IMR-90 (cell line): Measurements from ENCODE around the gene RNF128. TPM values are rescaled to one million over a fixed set of nuclear protein-coding genes. Genes with fewer than 3 reads are reported as not detected.
A peak's percentile ranks its signal among the peaks of the same experiment; 100 is the strongest.
"Not testable (repeated sequence)": the region's sequence is repeated elsewhere in the genome, so short reads cannot be mapped to it uniquely, and the experiment has no call there.

ENCODE experiments used
- ATAC-seq: fragments of 200-7000 bp; cut with Tn5 transposase; 2 replicates; pipeline ENCODE4 v1.9.1; 2020; ENCODE audit warnings: low read depth, mild to moderate bottlenecking, moderate library complexity
- BruUV-seq: library from RNA; stranded (reverse); fragments of 400-500 nt; replicated peaks from 2 replicates; lab custom pipeline; 2021; lab: Mats Ljungman, UMichigan
- CTCF ChIA-PET: fragments of 300-600 bp; formaldehyde crosslinking; extraction: SDS; loops from one replicate; lab custom pipeline; 2021; ENCODE audit warnings: antibody characterized with exemption; lab: Yijun Ruan, JAX
- POLR2A ChIA-PET: fragments of 300-600 bp; sonication (Branson Sonifier 250); formaldehyde crosslinking; loops from one replicate; lab custom pipeline; 2022; ENCODE audit warnings: antibody characterized with exemption; ENCODE audit not compliant: unreplicated experiment; lab: Charles Lee
- DNase-seq: peaks from one replicate; pipeline ENCODE4 v3.0.0; 2013
- H2AFZ ChIP-seq: replicated peaks from 2 replicates; pipeline ENCODE3; 2013; ENCODE audit warnings: low read length, mild to moderate bottlenecking; ENCODE audit not compliant: poor library complexity
- H2AK5ac ChIP-seq: 2 replicates; pipeline ENCODE4 v1.6.1; 2013; ENCODE audit warnings: low read depth, low read length, inconsistent platforms
- H2AK9ac ChIP-seq: replicated peaks from 2 replicates; pipeline ENCODE3; 2013; ENCODE audit warnings: mild to moderate bottlenecking, low read depth, low read length, moderate library complexity; ENCODE audit not compliant: poor library complexity
- H2BK120ac ChIP-seq: 2 replicates; pipeline ENCODE4 v1.6.1; 2013; ENCODE audit warnings: low read depth, low read length, inconsistent platforms
- H2BK15ac ChIP-seq: 3 replicates; pipeline ENCODE4 v1.6.1; 2013; ENCODE audit warnings: low read depth, low read length, inconsistent platforms
- H2BK20ac ChIP-seq: 2 replicates; pipeline ENCODE4 v1.6.1; 2013; ENCODE audit warnings: low read depth, mild to moderate bottlenecking, inconsistent platforms, low read length, moderate library complexity
- H2BK5ac ChIP-seq: 2 replicates; pipeline ENCODE4 v1.6.1; 2013; ENCODE audit warnings: mild to moderate bottlenecking, low read depth, low read length, inconsistent platforms; ENCODE audit not compliant: poor library complexity, severe bottlenecking
- H3K14ac ChIP-seq: replicated peaks from 2 replicates; pipeline ENCODE4 v1.6.1; 2013; ENCODE audit warnings: low read depth, low read length, inconsistent platforms
- H3K18ac ChIP-seq: 2 replicates; pipeline ENCODE4 v1.6.1; 2013; ENCODE audit warnings: low read depth, low read length, control low read depth
- H3K23ac ChIP-seq: 2 replicates; pipeline ENCODE4 v1.6.1; 2013; ENCODE audit warnings: low read depth, low read length, inconsistent platforms
- H3K27ac ChIP-seq: 2 replicates; pipeline ENCODE4 v1.5.1; 2013; ENCODE audit warnings: mild to moderate bottlenecking, control low read depth, low read length; ENCODE audit not compliant: insufficient read depth
- H3K27me3 ChIP-seq: 2 replicates; pipeline ENCODE4 v1.6.1; 2013; ENCODE audit warnings: low read length; ENCODE audit not compliant: control insufficient read depth, insufficient read depth
- H3K36me3 ChIP-seq: 2 replicates; pipeline ENCODE4 v1.6.1; 2013; ENCODE audit warnings: low read length, mixed read lengths; ENCODE audit not compliant: control insufficient read depth, insufficient read depth
- H3K4ac ChIP-seq: 2 replicates; pipeline ENCODE4 v1.6.1; 2013; ENCODE audit warnings: low read depth, low read length, inconsistent platforms
- H3K4me1 ChIP-seq: 2 replicates; pipeline ENCODE4 v1.6.1; 2013; ENCODE audit warnings: low read length, mixed read lengths; ENCODE audit not compliant: control insufficient read depth, insufficient read depth
- H3K4me2 ChIP-seq: 2 replicates; pipeline ENCODE4 v1.6.1; 2013; ENCODE audit warnings: low read depth, mild to moderate bottlenecking, control low read depth, low read length, moderate library complexity
- H3K4me3 ChIP-seq: 2 replicates; pipeline ENCODE4 v1.5.1; 2013; ENCODE audit warnings: low read depth, mild to moderate bottlenecking, control low read depth, low read length, moderate library complexity; ENCODE audit not compliant: insufficient read depth
- H3K56ac ChIP-seq: 2 replicates; pipeline ENCODE4 v1.6.1; 2013; ENCODE audit warnings: low read length, inconsistent platforms; ENCODE audit not compliant: insufficient read depth; ENCODE audit errors: extremely low read depth
- H3K79me1 ChIP-seq, 2 experiments: 2 replicates each; pipeline ENCODE4 v1.6.1; 2013; ENCODE audit warnings: low read length in 2 of 2, inconsistent platforms in 1 of 2, low read depth in 1 of 2
- H3K9ac ChIP-seq: 2 replicates; pipeline ENCODE4 v1.6.1; 2013; ENCODE audit warnings: low read depth, low read length, control low read depth
- H3K9me1 ChIP-seq: 2 replicates; pipeline ENCODE4 v1.6.1; 2013; ENCODE audit warnings: low read length, inconsistent platforms; ENCODE audit not compliant: insufficient read depth
- H3K9me3 ChIP-seq: 2 replicates; pipeline ENCODE4 v1.6.1; 2013; ENCODE audit warnings: low read length; ENCODE audit not compliant: control insufficient read depth, insufficient read depth
- H4K20me1 ChIP-seq: 2 replicates; pipeline ENCODE4 v1.6.1; 2013; ENCODE audit warnings: low read length, inconsistent platforms; ENCODE audit not compliant: insufficient read depth
- H4K5ac ChIP-seq: 2 replicates; pipeline ENCODE4 v1.6.1; 2013; ENCODE audit warnings: mild to moderate bottlenecking, low read depth, low read length, control low read depth
- H4K8ac ChIP-seq, 2 experiments: 2 replicates each; pipeline ENCODE4 v1.6.1; 2013; ENCODE audit warnings: low read depth in 2 of 2, low read length in 2 of 2, control low read depth in 1 of 2, inconsistent platforms in 1 of 2
- H4K91ac ChIP-seq: 2 replicates; pipeline ENCODE4 v1.6.1; 2013; ENCODE audit warnings: low read depth, low read length, inconsistent platforms; ENCODE audit not compliant: insufficient read depth
- FOS ChIP-seq: fragments of 150-350 bp; IDR thresholded peaks from 2 replicates; pipeline ENCODE4 v1.6.1; 2016; ENCODE audit warnings: low read depth, low read length
- WGBS, 2 experiments: methylation state at CpG; one replicate each; pipeline versions ENCODE4 v1.1.5 to v1.1.7; 2013; ENCODE audit warnings: missing lambda C conversion rate in 2 of 2; ENCODE audit not compliant: insufficient read length in 1 of 2; ENCODE audit errors: extremely low coverage in 2 of 2; 5-methylcytosine and 5-hydroxymethylcytosine counted together
- dilution Hi-C: fragments of 300-500 bp; cut with HindIII; formaldehyde crosslinking; loops from one replicate; pipeline ENCODE4 v1.14.3; 2018; ENCODE audit warnings: low sequenced_read_pairs; ENCODE audit not compliant: unreplicated experiment
- in situ Hi-C: fragments of 300-500 bp; cut with MboI; formaldehyde crosslinking; loops from 3 replicates; pipeline ENCODE4 v1.14.3; 2019; ENCODE audit warnings: low sequenced_read_pairs, inconsistent platforms, mixed read lengths
- intact Hi-C: fragments of 100-400 bp; cut with micrococcal nuclease; formaldehyde crosslinking; loops from 2 replicates; pipeline ENCODE4 v1.10.0; 2022
- polyA plus RNA-seq, 3 experiments: library from polyadenylated mRNA; depleted of rRNA; stranded (reverse); fragments of >200 nt; gene quantifications; 2 replicates each; pipeline ENCODE4 v1.2.3, GENCODE V29; 2012; ENCODE audit warnings: low replicate concordance in 1 of 3
- total RNA-seq: library from RNA; depleted of rRNA; stranded (reverse); fragments of >200 nt; gene quantifications from 2 replicates; pipeline ENCODE4 v1.2.3, GENCODE V29; 2012

RNF128 gene
- total and polyA plus RNA-seq, 2 of the 4 experiments (the other 2 are of a cell fraction) = 3.0 to 4.8 TPM

DNA sequence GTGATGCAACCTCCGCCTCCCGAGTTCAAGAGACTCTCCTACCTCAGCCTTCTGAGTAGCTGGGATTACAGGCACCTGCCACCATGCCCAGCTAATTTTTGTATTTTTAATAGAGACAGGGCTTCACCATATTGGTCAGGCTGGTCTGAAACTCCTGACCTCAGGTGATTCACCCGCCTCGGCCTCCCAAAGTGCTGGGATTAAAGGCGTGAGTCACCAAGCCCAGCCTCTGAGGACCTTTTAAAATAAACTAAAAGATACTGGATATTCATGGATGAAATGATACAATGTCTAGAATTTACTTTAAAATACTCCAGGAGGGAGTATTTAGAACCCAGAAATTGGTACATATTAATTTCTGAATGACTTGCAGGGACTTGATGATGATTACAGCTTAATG lies 86.4 kb downstream of the RNF128 start:
- H3K27me3 ChIP-seq, H4K8ac ChIP-seq, dilution Hi-C loops, intact Hi-C loops, H3K9me3 ChIP-seq, POLR2A ChIA-PET, H2BK15ac ChIP-seq, H3K36me3 ChIP-seq, H3K4me2 ChIP-seq, H3K4ac ChIP-seq, H3K23ac ChIP-seq, H2AK5ac ChIP-seq, H4K91ac ChIP-seq, H3K56ac ChIP-seq, CTCF ChIA-PET, H4K5ac ChIP-seq, H3K79me1 ChIP-seq, H2BK120ac ChIP-seq, H2AFZ ChIP-seq, H3K14ac ChIP-seq, H3K4me3 ChIP-seq, H2BK5ac ChIP-seq, H2BK20ac ChIP-seq, H3K18ac ChIP-seq, H3K9me1 ChIP-seq, H3K4me1 ChIP-seq, H3K9ac ChIP-seq, H4K20me1 ChIP-seq, in situ Hi-C loops, H2AK9ac ChIP-seq, BruUV-seq, H3K27ac ChIP-seq: not testable (repeated sequence)
- ATAC-seq = peak; percentile 29
- peak; percentile 33 for DNase-seq
- no CpG with 5 or more reads among the region's 5 CpGs for WGBS, 2 experiments
- TF ChIP-seq FOS = 0 out of 2 replicates have a peak, but pooled peaks have one; percentile 12

- H4K20me1 ChIP-seq, H3K36me3 ChIP-seq, H4K91ac ChIP-seq, H2AK5ac ChIP-seq, H3K79me1 ChIP-seq, H3K4me3 ChIP-seq, H3K9me3 ChIP-seq, dilution Hi-C loops, CTCF ChIA-PET, H2AK9ac ChIP-seq, H3K27ac ChIP-seq, H4K5ac ChIP-seq, H3K56ac ChIP-seq, H3K4ac ChIP-seq, H2AFZ ChIP-seq, H3K27me3 ChIP-seq, in situ Hi-C loops, H3K4me2 ChIP-seq, H3K14ac ChIP-seq, H3K23ac ChIP-seq, H3K9me1 ChIP-seq, ATAC-seq, H2BK20ac ChIP-seq, intact Hi-C loops, H3K18ac ChIP-seq, H3K4me1 ChIP-seq, DNase-seq, H3K9ac ChIP-seq, POLR2A ChIA-PET, H2BK120ac ChIP-seq, BruUV-seq, H4K8ac ChIP-seq, H2BK15ac ChIP-seq, H2BK5ac ChIP-seq: not testable (repeated sequence)
- WGBS, 2 experiments = no CpG with 5 or more reads among the region's 3 CpGs
Measured at GRCh38 chrX:106814093-106814492, 87.6 kb downstream of the RNF128 start.
